ENCODE measurements around the gene ITPR1. TPM values are rescaled to one million over a fixed set of nuclear protein-coding genes. Genes with fewer than 3 reads are reported as not detected.
A peak's percentile ranks its signal among the peaks of the same experiment; 100 is the strongest.

ITPR1 gene
- total and polyA plus RNA-seq, 10 of the 15 experiments (the other 5 are each of a cell fraction or from before 2014, with no cell fraction given): 12.2 to 239 (median 28.4) TPM

DNA sequence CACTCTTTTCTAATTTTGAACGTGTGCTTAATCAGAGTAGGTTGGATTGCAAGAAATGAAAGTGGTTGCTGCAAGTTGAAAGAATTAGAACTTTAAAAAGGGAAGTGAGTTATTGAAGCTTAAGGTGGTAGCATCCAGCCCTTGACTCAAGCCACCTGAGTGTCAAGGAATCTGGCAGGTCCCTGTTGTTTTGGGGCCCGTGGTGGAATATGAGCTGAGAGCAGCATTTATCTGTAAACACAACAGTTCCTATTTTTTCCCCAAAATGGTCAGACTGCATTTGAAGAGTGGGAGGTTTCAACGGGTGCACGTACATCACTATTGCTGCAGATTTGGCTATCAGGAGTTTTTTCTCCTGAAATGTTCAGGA lies 1.7 kb downstream of the ITPR1 start:
- FAIRE-seq (no peak), DNase-seq (ENCODE audit: low read depth, low spot score) (no peak), ATAC-seq (peak; percentile 29)
- Histone ChIP-seq H3K36me3 (ENCODE audit: control insufficient read depth in 2 of 2, insufficient read depth in 2 of 2, low read length in 1 of 2) (peaks cover 0 to 5% of the 10 kb centered on the region in 2 experiments; a peak in 3 of 4 replicates), H3K4me1 (ENCODE audit: control insufficient read depth, insufficient read depth, low read length) (peaks cover 14% of the 10 kb centered on the region), H2AFZ (ENCODE audit: control insufficient read depth, low read depth, low read length) (no peak overlapping the region; the same call in 1 of the 2 replicates), H3K9ac (ENCODE audit: control insufficient read depth, insufficient read depth, low read length) (peak overlapping the region; percentile 84), H3K9me3 (replicated peaks; ENCODE audit: control insufficient read depth, insufficient read depth, low read length) (no peaks in the 10 kb centered on the region), H3K79me2 (ENCODE audit: control insufficient read depth, insufficient read depth, low read length) (peaks cover 27% of the 10 kb centered on the region), H3K4me3 (peak overlapping the region; percentile 84), H3K27me3 (replicated peaks in 1 of 2; ENCODE audit: control insufficient read depth in 2 of 2, insufficient read depth in 2 of 2, low read length in 1 of 2) (no peaks in the 10 kb centered on the region; a peak in 1 of 4 replicates), H3K27ac (ENCODE audit: control insufficient read depth, insufficient read depth) (peak overlapping the region; percentile 82), H4K20me1 (ENCODE audit: control insufficient read depth, insufficient read depth) (no peaks in the 10 kb centered on the region), H3K4me2 (ENCODE audit: control insufficient read depth, insufficient read depth) (peak overlapping the region; percentile 91)
- ChIA-PET RAD21 (ENCODE audit: unreplicated experiment) (interaction anchor here (0.9 to 6.1 kb wide), 12 partner anchors 12 to 687 kb away, joined by 3 to 128 read pairs (median 8); partner anchors contain the start of gene SUMF1), CTCF (interaction anchor here (1.1 to 5.5 kb wide), 8 partner anchors 8 to 485 kb away, joined by 3 to 52 read pairs (median 10); no protein-coding TSS in a partner anchor), POLR2A (interaction anchor here (0.6 to 7.7 kb wide), 7 partner anchors 12 to 144 kb away, joined by 3 to 132 read pairs (median 7); no protein-coding TSS in a partner anchor), SMC1A (ENCODE audit: uncharacterized antibody, unreplicated experiment) (interaction anchor here (0.6 to 8.4 kb wide), 20 partner anchors 9 to 703 kb away, joined by 3 to 180 read pairs (median 4); partner anchors contain the start of gene SUMF1)
- WGBS (ENCODE audit: insufficient coverage, insufficient replicate concordance, low lambda C conversion rate, missing lambda C conversion rate): 0% methylated on average over 4 of the region's 4 CpGs
- BruUV-seq (replicated peaks): no TSS peak
- in situ Hi-C loops (cut with MboI) (no loop called here), intact Hi-C loops (cut with micrococcal nuclease; ENCODE audit: unreplicated experiment) (loop anchor here (1.0 to 5.0 kb wide), 4 partner anchors 9 to 143 kb away; no protein-coding TSS in a partner anchor)
- TF ChIP-seq PML (IDR thresholded peaks at IDR 0.05; ENCODE audit: low read length): 0 out of 2 replicates have a peak, but pooled peaks have one; percentile 21
- 0 out of 2 replicates have a peak, but pooled peaks have one; percentile 3 for TF ChIP-seq CREM (IDR thresholded peaks at IDR 0.05; ENCODE audit: low read depth)
- no peak for TF ChIP-seq SREBF2 (IDR thresholded peaks at IDR 0.05; ENCODE audit: low read length)
- no peak for TF ChIP-seq TARDBP (IDR thresholded peaks at IDR 0.05; ENCODE audit: borderline replicate concordance)
- TF ChIP-seq CUX1 (IDR thresholded peaks at IDR 0.05; ENCODE audit: insufficient replicate concordance, low read depth, low read length): no peak
- TF ChIP-seq SPI1 (IDR thresholded peaks at IDR 0.05; ENCODE audit: borderline replicate concordance, insufficient read depth, low read depth, low read length): peak; percentile 95
- 0 out of 2 replicates have a peak, but pooled peaks have one; percentile 42 for TF ChIP-seq NFIC (IDR thresholded peaks at IDR 0.05; ENCODE audit: low read depth, low read length)

Data from GM12878 (cell line).